MM.1S (cell line): Measurements from ENCODE around the gene TFAP2D.

Experiments used
- CTCF ChIP-seq: fragments of 300-600 bp; sonication (generic); IDR thresholded peaks from 2 replicates; pipeline ENCODE4 v1.5.1; 2016; ENCODE audit warnings: antibody characterized with exemption, low read length, mixed read lengths
- EZH2 ChIP-seq: fragments of 300-600 bp; sonication (generic); optimal IDR thresholded peaks from 2 replicates; pipeline ENCODE3; 2017; ENCODE audit warnings: low read depth, mild to moderate bottlenecking, antibody characterized with exemption, low read length, mixed read lengths

DNA sequence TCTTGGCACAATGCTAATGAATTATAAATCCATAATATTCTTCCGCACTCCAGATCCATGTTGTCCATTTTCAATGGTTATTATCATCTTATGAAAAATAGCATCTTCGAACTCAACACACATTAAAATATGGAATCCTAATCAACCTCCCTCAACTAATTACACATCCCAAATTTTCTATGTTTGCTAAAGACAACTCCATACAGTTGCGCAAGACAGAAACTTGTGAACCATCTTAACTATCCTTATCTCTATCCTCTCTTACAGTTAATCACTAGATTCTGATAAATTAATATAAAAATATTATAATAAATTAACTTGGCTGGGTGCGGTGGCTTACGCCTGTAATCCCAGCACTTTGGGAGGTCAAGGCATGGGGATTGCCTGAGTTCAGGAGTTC lies 67.1 kb downstream of the TFAP2D start:
- TF ChIP-seq CTCF (no peak), EZH2 (no peak)
